GM23338 (cell line): Measurements from ENCODE around the gene LGALSL. TPM values are rescaled to one million over a fixed set of nuclear protein-coding genes. Genes with fewer than 3 reads are reported as not detected.

Experiments
- ATAC-seq: fragments of 200-7000 bp; cut with Tn5 transposase; 3 replicates; pipeline ENCODE4 v1.9.1; 2020
- DNase-seq: peaks from one replicate; pipeline ENCODE4 v3.0.0-alpha.2; 2015; ENCODE audit warnings: low spot score
- H2AFZ ChIP-seq: fragments of 200-600 bp; sonication (generic); 2 replicates; pipeline ENCODE4 v1.8.0; 2016; ENCODE audit warnings: antibody characterized with exemption, mild to moderate bottlenecking, moderate library complexity
- H3F3A ChIP-seq: fragments of 200-600 bp; sonication (generic); replicated peaks from 2 replicates; pipeline ENCODE4 v1.8.0; 2017; ENCODE audit warnings: antibody characterized with exemption, mixed run types, low read depth
- H3K27ac ChIP-seq: fragments of 200-600 bp; sonication (generic); 2 replicates; pipeline ENCODE4 v1.6.1; 2016; ENCODE audit warnings: low read depth
- H3K27me3 ChIP-seq: fragments of 200-600 bp; sonication (generic); 2 replicates; pipeline ENCODE4 v1.8.0; 2016; ENCODE audit warnings: mild to moderate bottlenecking, mixed run types, moderate library complexity; ENCODE audit not compliant: insufficient read depth
- H3K36me3 ChIP-seq: fragments of 200-600 bp; sonication (generic); 2 replicates; pipeline ENCODE4 v1.8.0; 2016; ENCODE audit warnings: mild to moderate bottlenecking; ENCODE audit not compliant: insufficient read depth
- H3K4me1 ChIP-seq: fragments of 200-600 bp; sonication (generic); 2 replicates; pipeline ENCODE4 v1.8.0; 2016; ENCODE audit warnings: mild to moderate bottlenecking, moderate library complexity; ENCODE audit not compliant: insufficient read depth
- H3K4me2 ChIP-seq: fragments of 200-600 bp; sonication (generic); 2 replicates; pipeline ENCODE4 v1.7.1; 2017; ENCODE audit warnings: mixed run types
- H3K4me3 ChIP-seq: fragments of 200-600 bp; sonication (generic); 2 replicates; pipeline ENCODE4 v1.6.1; 2016; ENCODE audit warnings: mixed run types
- H3K79me2 ChIP-seq: fragments of 200-600 bp; sonication (generic); replicated peaks from 2 replicates; pipeline ENCODE4 v1.8.0; 2017; ENCODE audit warnings: mild to moderate bottlenecking; ENCODE audit not compliant: insufficient read depth
- H3K9me2 ChIP-seq: fragments of 200-600 bp; sonication (generic); 2 replicates; pipeline ENCODE4 v1.8.0; 2017; ENCODE audit not compliant: insufficient read depth
- H4K20me1 ChIP-seq: fragments of 200-600 bp; sonication (generic); replicated peaks from 2 replicates; pipeline ENCODE4 v1.8.0; 2017; ENCODE audit warnings: mild to moderate bottlenecking; ENCODE audit not compliant: insufficient read depth
- H3K27ac Mint-ChIP-seq: 2 replicates; pipeline ENCODE4 v1.8.0; 2020; ENCODE audit warnings: inconsistent platforms, mild to moderate bottlenecking, moderate library complexity, mixed read lengths
- H3K27me3 Mint-ChIP-seq: 3 replicates; pipeline ENCODE4 v1.8.0; 2022; ENCODE audit warnings: low read depth, mild to moderate bottlenecking, moderate library complexity, mixed read lengths, inconsistent platforms; ENCODE audit not compliant: insufficient read depth, poor library complexity
- H3K36me3 Mint-ChIP-seq: 3 replicates; pipeline ENCODE4 v1.8.0; 2021; ENCODE audit warnings: low read depth, mild to moderate bottlenecking, inconsistent platforms, moderate library complexity, mixed read lengths
- H3K4me1 Mint-ChIP-seq: 3 replicates; pipeline ENCODE4 v1.8.0; 2020; ENCODE audit warnings: mild to moderate bottlenecking, inconsistent platforms, mixed read lengths
- H3K4me3 Mint-ChIP-seq: 3 replicates; pipeline ENCODE4 v1.8.0; 2021; ENCODE audit warnings: moderate library complexity, mild to moderate bottlenecking, inconsistent platforms, mixed read lengths
- H3K9me3 Mint-ChIP-seq: 3 replicates; pipeline ENCODE4 v1.8.0; 2020; ENCODE audit warnings: moderate library complexity, mild to moderate bottlenecking, inconsistent platforms, mixed read lengths
- CTCF ChIP-seq, 2 experiments: fragments of 200-600 bp in 1 of 2; sonication (generic) in 1 of 2; conservative IDR thresholded peaks; 2 replicates each; pipeline versions ENCODE4 v1.5.1 to v1.6.1; 2016 to 2017; ENCODE audit warnings: antibody characterized with exemption in 2 of 2, low read depth in 2 of 2, mild to moderate bottlenecking in 2 of 2, moderate library complexity in 1 of 2
- ETS1 ChIP-seq: IDR thresholded peaks from 2 replicates; pipeline ENCODE4 v1.6.1; 2016; ENCODE audit warnings: antibody characterized with exemption
- ZNF462 ChIP-seq: fragments of 250-450 bp; sonication (Bioruptor Pico); IDR thresholded peaks from 2 replicates; pipeline ENCODE4 v1.5.0; 2020; ENCODE audit warnings: mild to moderate bottlenecking, moderate library complexity
- polyA plus RNA-seq: library from polyadenylated mRNA; unstranded; fragments of >200 nt; fragmentation: Nextera tagmentation; extraction: Ambion mirVana; gene quantifications from 2 replicates; pipeline ENCODE4 v1.2.1, GENCODE V29; 2016
- total RNA-seq: library from RNA; depleted of rRNA; stranded (reverse); fragments of >200 nt; shearing (Covaris generic); gene quantifications from 2 replicates; pipeline ENCODE4 v1.2.3, GENCODE V29; 2014

Gene LGALSL
- total and polyA plus RNA-seq, 2 experiments from 2014 or later: 20.6 to 28.4 TPM

- Histone ChIP-seq H2AFZ (no peak overlapping the region), H3K4me1 (peaks cover 10% of the 10 kb centered on the region), H3K79me2 (no peaks in the 10 kb centered on the region), H3K4me3 (no peak overlapping the region), H4K20me1 (no peaks in the 10 kb centered on the region), H3K36me3 (no peaks in the 10 kb centered on the region), H3K27me3 (no peaks in the 10 kb centered on the region), H3K27ac (no peak overlapping the region), H3F3A (no peaks in the 10 kb centered on the region), H3K4me2 (no peak overlapping the region), H3K9me2 (no peaks in the 10 kb centered on the region)
- TF ChIP-seq ZNF462 (no peak), ETS1 (no peak), CTCF (conservative IDR thresholded peaks at IDR 0.05; ENCODE audit: low read depth in 2 of 2) (no peak)
- H3K27ac Mint-ChIP-seq: no peak overlapping the region
- ATAC-seq (no peak), DNase-seq (no peak)
- H3K9me3 Mint-ChIP-seq: no peaks in the 10 kb centered on the region
- no peaks in the 10 kb centered on the region for H3K36me3 Mint-ChIP-seq
- H3K27me3 Mint-ChIP-seq: peaks cover 5% of the 10 kb centered on the region
- H3K4me3 Mint-ChIP-seq: no peak overlapping the region
- peaks cover 19% of the 10 kb centered on the region for H3K4me1 Mint-ChIP-seq
Measured at GRCh38 chr2:64439194-64439593, 14.8 kb upstream of the LGALSL start.
